ENCODE data around the gene ZDHHC13. TPM values are rescaled to one million over a fixed set of nuclear protein-coding genes. Genes with fewer than 3 reads are reported as not detected.

The ZDHHC13 gene
- total and polyA plus RNA-seq, 2 donors (not counting 1 experiment from before 2014, with no cell fraction given) = 8.8 to 21.7 TPM

DNA sequence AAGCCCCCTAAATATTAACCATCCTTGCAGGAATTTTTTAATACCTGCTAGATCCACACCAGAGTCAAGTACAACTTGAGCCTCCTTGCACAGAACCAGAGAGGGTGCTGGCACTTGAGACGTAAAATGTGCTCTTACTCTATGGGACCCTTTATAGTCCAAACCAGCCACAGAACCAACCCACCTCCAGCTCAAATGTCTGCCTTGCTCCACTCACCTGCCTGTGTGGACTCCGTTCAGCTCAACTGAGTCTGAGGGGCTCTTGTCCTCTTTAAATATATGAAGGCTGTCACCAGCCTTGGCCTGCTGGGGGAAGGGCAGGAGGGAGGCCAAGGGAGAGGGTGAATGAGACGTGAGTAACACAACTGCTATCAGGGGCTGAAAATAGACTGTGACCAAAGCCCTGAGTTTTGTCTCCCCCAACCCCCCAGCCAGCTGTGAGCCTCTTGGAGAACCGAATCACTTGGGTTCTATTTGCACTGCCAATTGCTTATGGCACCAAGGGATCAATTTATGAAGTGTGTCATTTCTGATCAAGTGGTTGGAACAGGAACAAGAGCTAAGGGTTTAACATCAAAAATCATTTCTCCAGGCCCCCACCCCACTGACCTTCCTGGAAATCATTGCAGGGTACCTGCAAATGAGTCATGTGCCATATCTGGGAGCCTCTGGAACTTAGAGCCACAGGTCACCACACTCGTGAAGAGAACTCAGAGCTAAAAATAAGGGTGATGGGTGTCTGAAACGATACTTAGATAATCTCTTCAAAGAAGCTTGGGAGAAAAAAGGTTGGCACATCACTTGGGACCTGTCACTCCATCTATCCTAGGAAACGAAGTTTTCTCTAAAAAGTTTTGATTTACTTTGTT, 85.0 kb downstream of the ZDHHC13 start, which contains the start of gene CSRP3:
CSRP3 (minus strand) TSS at position 247 of the 869 bp plus-strand sequence. CDS start 9,535 bp downstream, outside the sequence.
- H3K4me3 Mint-ChIP-seq = no peak within 1 kb of the TSS
- TF ChIP-seq EZH2 (IDR thresholded peaks at IDR 0.05; ENCODE audit: borderline replicate concordance, insufficient read depth, low read depth, low read length, poor library complexity, severe bottlenecking) = no peak
- TF ChIP-seq, protein P1, sequence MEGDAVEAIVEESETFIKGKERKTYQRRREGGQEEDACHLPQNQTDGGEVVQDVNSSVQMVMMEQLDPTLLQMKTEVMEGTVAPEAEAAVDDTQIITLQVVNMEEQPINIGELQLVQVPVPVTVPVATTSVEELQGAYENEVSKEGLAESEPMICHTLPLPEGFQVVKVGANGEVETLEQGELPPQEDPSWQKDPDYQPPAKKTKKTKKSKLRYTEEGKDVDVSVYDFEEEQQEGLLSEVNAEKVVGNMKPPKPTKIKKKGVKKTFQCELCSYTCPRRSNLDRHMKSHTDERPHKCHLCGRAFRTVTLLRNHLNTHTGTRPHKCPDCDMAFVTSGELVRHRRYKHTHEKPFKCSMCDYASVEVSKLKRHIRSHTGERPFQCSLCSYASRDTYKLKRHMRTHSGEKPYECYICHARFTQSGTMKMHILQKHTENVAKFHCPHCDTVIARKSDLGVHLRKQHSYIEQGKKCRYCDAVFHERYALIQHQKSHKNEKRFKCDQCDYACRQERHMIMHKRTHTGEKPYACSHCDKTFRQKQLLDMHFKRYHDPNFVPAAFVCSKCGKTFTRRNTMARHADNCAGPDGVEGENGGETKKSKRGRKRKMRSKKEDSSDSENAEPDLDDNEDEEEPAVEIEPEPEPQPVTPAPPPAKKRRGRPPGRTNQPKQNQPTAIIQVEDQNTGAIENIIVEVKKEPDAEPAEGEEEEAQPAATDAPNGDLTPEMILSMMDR (IDR thresholded peaks at IDR 0.05) = no peak
- WGBS (ENCODE audit: insufficient coverage) = 100% methylated on average over 2 of the region's 7 CpGs

DNA sequence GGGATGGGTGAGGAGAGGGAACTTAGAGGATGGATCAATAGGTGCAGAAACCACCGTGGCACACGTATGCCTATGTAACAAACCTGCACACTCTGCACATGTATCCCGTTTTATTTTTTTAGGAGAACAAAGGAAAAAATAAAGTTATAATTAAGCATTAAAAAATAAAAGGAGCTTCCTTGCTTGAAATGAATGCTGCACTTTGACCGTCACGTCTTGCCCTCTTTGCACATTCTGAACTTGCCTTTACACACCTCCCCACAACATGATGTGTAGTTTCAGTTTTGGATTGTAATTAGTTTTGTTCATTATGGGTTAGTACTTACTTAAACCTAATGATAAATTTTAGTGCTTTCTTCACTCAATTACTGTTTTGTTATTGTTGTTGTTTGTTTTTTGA, 87.9 kb downstream of the ZDHHC13 start:
- Histone ChIP-seq H3K79me2 (ENCODE audit: control insufficient read depth, insufficient read depth, low read length) (no peaks in the 10 kb centered on the region), H4K20me1 (ENCODE audit: control insufficient read depth, insufficient read depth, low read length, poor library complexity, severe bottlenecking) (no peaks in the 10 kb centered on the region), H3K4me2 (replicated peaks; ENCODE audit: low read depth, low read length, poor library complexity, severe bottlenecking) (no peak overlapping the region), H3K9ac (ENCODE audit: low read length) (no peak overlapping the region), H3K9me3 (ENCODE audit: control extremely low read depth in 1 of 3, control insufficient read depth in 2 of 3, insufficient read depth in 1 of 3, low read length in 2 of 3) (no peaks in the 10 kb centered on the region), H3K27me3 (replicated peaks in 1 of 4; ENCODE audit: control extremely low read depth in 1 of 4, control insufficient read depth in 3 of 4, insufficient read depth in 4 of 4, low read length in 3 of 4) (peaks cover 0 to 7% (median 0%) of the 10 kb centered on the region in 4 experiments), H3K4me1 (ENCODE audit: control insufficient read depth in 2 of 2, insufficient read depth in 2 of 2, low read length in 2 of 2) (no peaks in the 10 kb centered on the region), H3K27ac (ENCODE audit: low read length in 2 of 2) (no peak overlapping the region), H3K36me3 (replicated peaks in 1 of 2; ENCODE audit: control extremely low read depth in 1 of 2, control insufficient read depth in 1 of 2, extremely low read depth in 1 of 2, insufficient read depth in 2 of 2, low read length in 1 of 2) (no peaks in the 10 kb centered on the region), H2AFZ (ENCODE audit: insufficient read depth, low read depth, low read length, poor library complexity, severe bottlenecking) (no peak overlapping the region), H3K4me3 (ENCODE audit: control extremely low read depth in 1 of 5, extremely low read depth in 1 of 5, insufficient read depth in 1 of 5, low read depth in 2 of 5, low read length in 4 of 5) (no peak overlapping the region)
- ATAC-seq (ENCODE audit: low read depth) (no peak), DNase-seq (no peak)
- CTCF ChIA-PET = interaction anchor here (0.6 kb wide), 1 partner anchor 10 kb away, joined by 5 read pairs; no protein-coding TSS in a partner anchor
- POLR2A ChIA-PET = no interaction called here
- WGBS (ENCODE audit: insufficient coverage) = no CpG with 5 or more reads among the region's 5 CpGs
- Mint-ChIP-seq H3K27me3 (peaks cover 27% of the 10 kb centered on the region), H3K4me1 (no peaks in the 10 kb centered on the region), H3K9me3 (ENCODE audit: insufficient read depth) (no peaks in the 10 kb centered on the region), H3K4me3 (no peak overlapping the region), H3K27ac (no peak overlapping the region)
- intact Hi-C loops (cut with micrococcal nuclease) = no loop called here
- TF ChIP-seq, protein P1 (IDR thresholded peaks at IDR 0.05) = no peak
- TF ChIP-seq EZH2 (IDR thresholded peaks at IDR 0.05; ENCODE audit: borderline replicate concordance, insufficient read depth, low read depth, low read length, poor library complexity, severe bottlenecking) = no peak

More for the DNA sequence above, 85.0 kb downstream of the ZDHHC13 start, which contains the start of gene CSRP3:
- H3K4me3 ChIP-seq (ENCODE audit: control extremely low read depth in 1 of 5, extremely low read depth in 1 of 5, insufficient read depth in 1 of 5, low read depth in 2 of 5, low read length in 4 of 5) = no peak within 1 kb of the TSS
- H3K27me3 Mint-ChIP-seq = peaks cover 13% of the 10 kb centered on the region
- no peaks in the 10 kb centered on the region for H3K4me1 Mint-ChIP-seq
- ChIA-PET CTCF (no interaction called here), POLR2A (no interaction called here)
- H2AFZ ChIP-seq (ENCODE audit: insufficient read depth, low read depth, low read length, poor library complexity, severe bottlenecking) = no peak within 1 kb of the TSS
- no peak within 1 kb of the TSS for H3K9ac ChIP-seq (ENCODE audit: low read length)
- ATAC-seq (ENCODE audit: low read depth) = no peak
- DNase-seq = no peak
- intact Hi-C loops (cut with micrococcal nuclease) = no loop called here
- H3K36me3 ChIP-seq (replicated peaks in 1 of 2; ENCODE audit: control extremely low read depth in 1 of 2, control insufficient read depth in 1 of 2, extremely low read depth in 1 of 2, insufficient read depth in 2 of 2, low read length in 1 of 2) = no peaks in the 10 kb centered on the region
- H3K27ac Mint-ChIP-seq = no peak within 1 kb of the TSS
- no peak within 1 kb of the TSS for H3K27ac ChIP-seq (ENCODE audit: low read length in 2 of 2)
- H3K27me3 ChIP-seq (replicated peaks in 1 of 4; ENCODE audit: control extremely low read depth in 1 of 4, control insufficient read depth in 3 of 4, insufficient read depth in 4 of 4, low read length in 3 of 4) = peaks cover 0 to 3% (median 0%) of the 10 kb centered on the region in 4 experiments
- H3K79me2 ChIP-seq (ENCODE audit: control insufficient read depth, insufficient read depth, low read length) = no peaks in the 10 kb centered on the region
- no peaks in the 10 kb centered on the region for H3K9me3 Mint-ChIP-seq (ENCODE audit: insufficient read depth)
- H3K4me2 ChIP-seq (replicated peaks; ENCODE audit: low read depth, low read length, poor library complexity, severe bottlenecking) = no peak within 1 kb of the TSS
- no peaks in the 10 kb centered on the region for H4K20me1 ChIP-seq (ENCODE audit: control insufficient read depth, insufficient read depth, low read length, poor library complexity, severe bottlenecking)
- H3K4me1 ChIP-seq (ENCODE audit: control insufficient read depth in 2 of 2, insufficient read depth in 2 of 2, low read length in 2 of 2) = no peaks in the 10 kb centered on the region
- H3K9me3 ChIP-seq (ENCODE audit: control extremely low read depth in 1 of 3, control insufficient read depth in 2 of 3, insufficient read depth in 1 of 3, low read length in 2 of 3) = no peaks in the 10 kb centered on the region
